Measurements from ENCODE around the gene NUP85.

DNA sequence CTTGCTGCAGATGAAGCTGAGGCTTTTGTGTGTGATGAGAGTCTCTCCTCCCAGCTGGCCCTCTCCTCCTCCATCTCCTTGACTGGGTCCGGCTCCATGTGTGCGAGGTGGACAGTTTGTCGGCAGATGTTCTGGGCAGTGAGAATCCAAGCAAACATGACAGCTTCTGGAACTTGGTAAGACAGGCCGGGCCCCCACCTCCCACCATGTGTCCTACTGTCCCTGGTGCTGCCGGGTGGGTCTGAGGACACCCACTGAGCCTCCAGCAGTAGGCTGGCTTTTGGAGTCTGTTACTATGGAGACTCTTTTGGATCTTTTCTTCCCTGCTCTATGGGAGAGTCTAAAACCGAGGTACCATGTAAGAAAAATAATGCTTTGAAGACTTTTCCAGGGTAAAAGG lies 12.7 kb downstream of the NUP85 start:
- no peak for TF ChIP-seq POLR2AphosphoS5 (IDR thresholded peaks at IDR 0.05; ENCODE audit: low read depth, low read length)
- TF ChIP-seq TAF1 (IDR thresholded peaks at IDR 0.05; ENCODE audit: borderline replicate concordance, insufficient read depth, low read length), result no peak
- TF ChIP-seq SIN3A (IDR thresholded peaks at IDR 0.05; ENCODE audit: borderline replicate concordance, insufficient read depth, low read length), result no peak
